ENCODE results near the gene NFATC1.

The NFATC1 gene

DNA sequence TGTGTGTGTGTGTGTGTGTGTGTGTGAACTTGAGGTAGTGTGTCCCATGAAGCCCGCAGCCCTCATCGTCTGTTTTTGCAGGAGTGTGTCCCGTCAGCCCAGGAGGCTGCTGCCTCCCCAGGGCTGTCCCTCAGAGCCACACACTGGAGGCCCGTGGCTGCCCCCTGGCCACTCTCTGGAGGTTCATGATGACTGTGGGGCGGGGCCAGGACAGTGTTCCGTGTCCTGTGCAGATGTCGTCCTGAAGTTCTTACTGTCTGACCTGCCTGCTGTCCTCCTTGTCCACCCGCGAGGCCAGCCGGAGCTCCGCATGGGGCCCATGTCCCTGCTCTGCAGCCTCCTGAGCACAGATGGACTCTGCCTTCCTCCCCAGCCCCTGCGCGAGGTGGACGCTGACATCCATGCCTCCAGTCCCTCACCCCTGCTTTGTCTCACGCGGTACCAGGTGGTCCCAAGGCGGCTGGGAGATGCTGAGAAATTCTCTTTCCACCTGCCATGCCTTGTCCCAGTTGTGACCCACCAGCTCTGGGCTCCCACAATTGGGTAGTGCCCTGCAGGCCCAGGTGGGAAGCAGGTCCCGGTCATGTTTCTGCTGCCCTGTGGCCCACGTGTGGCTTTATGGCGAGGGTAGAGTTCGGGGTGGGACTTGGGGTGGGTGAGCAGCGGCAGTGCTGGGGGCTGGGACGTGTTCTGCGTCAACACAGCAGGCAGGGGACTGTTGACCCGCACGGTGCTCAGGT is 92.8 kb downstream of the NFATC1 start:
- no peak for DNase-seq (ENCODE audit: low read depth)
- H3K4me3 ChIP-seq (ENCODE audit: low read depth, low read length), result no peak overlapping the region
- TF ChIP-seq, protein P1, sequence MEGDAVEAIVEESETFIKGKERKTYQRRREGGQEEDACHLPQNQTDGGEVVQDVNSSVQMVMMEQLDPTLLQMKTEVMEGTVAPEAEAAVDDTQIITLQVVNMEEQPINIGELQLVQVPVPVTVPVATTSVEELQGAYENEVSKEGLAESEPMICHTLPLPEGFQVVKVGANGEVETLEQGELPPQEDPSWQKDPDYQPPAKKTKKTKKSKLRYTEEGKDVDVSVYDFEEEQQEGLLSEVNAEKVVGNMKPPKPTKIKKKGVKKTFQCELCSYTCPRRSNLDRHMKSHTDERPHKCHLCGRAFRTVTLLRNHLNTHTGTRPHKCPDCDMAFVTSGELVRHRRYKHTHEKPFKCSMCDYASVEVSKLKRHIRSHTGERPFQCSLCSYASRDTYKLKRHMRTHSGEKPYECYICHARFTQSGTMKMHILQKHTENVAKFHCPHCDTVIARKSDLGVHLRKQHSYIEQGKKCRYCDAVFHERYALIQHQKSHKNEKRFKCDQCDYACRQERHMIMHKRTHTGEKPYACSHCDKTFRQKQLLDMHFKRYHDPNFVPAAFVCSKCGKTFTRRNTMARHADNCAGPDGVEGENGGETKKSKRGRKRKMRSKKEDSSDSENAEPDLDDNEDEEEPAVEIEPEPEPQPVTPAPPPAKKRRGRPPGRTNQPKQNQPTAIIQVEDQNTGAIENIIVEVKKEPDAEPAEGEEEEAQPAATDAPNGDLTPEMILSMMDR (IDR thresholded peaks at IDR 0.05; ENCODE audit: low read depth, low read length, missing control alignments), result no peak

- no peak for DNase-seq (ENCODE audit: low read depth)
- no peak overlapping the region for H3K4me3 ChIP-seq (ENCODE audit: low read depth, low read length)
- TF ChIP-seq, protein P1 (IDR thresholded peaks at IDR 0.05; ENCODE audit: low read depth, low read length, missing control alignments), result no peak
Measured at GRCh38 chr18:79489051-79489898, 93.5 kb downstream of the NFATC1 start.

DNA sequence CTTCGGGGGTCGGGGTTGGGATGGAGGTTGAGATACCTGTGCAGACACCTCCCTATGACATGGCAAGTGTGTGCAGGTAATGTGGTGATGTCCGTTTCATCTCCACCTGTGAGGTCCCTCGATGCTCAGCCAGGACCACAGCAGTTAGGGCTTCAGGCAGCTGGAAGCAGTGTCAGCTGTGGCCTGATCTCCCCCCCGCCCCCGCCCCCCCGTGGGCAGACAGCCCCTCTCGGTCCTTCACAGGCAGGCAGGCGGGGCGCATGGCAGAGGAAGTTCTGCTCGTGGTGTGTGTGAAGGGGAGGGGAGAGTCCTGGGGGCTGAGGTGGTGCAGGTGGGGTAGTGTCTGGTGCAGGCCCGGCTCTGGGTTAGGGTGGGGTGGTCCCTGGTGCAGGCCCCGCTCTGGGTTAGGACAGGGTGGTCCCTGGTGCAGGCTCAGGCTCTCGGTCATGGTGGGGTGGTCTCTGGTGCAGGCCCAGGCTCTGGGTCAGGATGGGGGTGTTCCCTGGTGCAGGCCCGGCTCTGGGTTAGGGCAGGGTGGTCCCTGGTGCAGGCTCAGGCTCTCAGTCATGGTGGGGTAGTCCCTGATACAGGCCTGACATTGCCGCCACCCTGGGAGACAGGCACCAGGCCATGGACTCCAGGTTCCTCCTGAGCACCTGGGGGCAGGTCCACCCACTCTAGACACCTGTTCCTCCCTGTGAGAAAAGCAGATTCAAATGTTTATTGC is 94.3 kb downstream of the NFATC1 start:
- no peak overlapping the region for H3K4me3 ChIP-seq (ENCODE audit: low read depth, low read length)
- no peak for DNase-seq (ENCODE audit: low read depth)
- TF ChIP-seq, protein P1 (IDR thresholded peaks at IDR 0.05; ENCODE audit: low read depth, low read length, missing control alignments), result no peak

DNA sequence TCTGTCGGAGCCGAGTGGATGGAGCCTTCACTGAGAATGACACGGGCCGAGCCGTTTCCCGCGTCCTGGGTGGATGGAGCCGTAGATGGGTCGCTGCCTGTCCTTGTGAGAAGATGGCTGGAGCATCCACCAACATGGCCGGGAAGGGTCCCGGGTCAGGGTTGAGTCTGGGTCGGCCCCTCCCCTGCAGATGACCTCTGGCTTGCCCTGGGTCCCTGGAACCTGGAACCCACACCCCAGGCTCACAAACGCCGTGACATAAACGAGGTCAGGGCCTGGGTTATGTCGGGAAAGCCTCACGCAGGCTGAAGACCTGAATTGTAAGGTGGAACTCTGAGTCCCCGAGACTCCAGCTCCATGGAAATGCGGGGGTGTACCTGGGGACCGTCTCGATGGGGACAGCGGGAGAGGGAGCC is 94.9 kb downstream of the NFATC1 start:
- TF ChIP-seq, protein P1 (IDR thresholded peaks at IDR 0.05; ENCODE audit: low read depth, low read length, missing control alignments), result no peak

DNA sequence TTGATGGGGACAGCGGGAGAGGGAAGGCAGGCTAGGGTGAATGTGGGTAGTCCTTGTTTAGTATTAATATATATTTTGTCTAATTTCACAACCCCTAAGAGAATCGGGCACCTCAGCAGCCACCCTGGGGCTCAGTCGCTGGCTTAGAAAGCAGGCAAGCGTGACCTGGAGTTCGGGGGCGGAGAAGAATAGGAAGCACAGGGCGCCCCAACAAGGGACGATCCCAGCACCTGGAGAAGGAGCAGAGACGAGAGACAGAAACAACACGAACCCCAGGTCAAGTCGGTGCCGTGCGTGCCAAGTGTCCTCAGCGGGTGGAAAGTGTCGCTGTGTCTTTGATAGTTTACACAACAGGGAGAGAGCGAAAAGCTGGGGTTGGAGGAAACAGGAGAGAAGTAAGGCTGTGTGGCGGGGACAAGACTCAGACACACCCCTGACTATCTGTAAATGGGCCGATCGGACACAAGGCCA is 95.4 kb downstream of the NFATC1 start:
- no peak for DNase-seq (ENCODE audit: low read depth)
- TF ChIP-seq, protein P1 (IDR thresholded peaks at IDR 0.05; ENCODE audit: low read depth, low read length, missing control alignments), result no peak
- H3K4me3 ChIP-seq (ENCODE audit: low read depth, low read length), result no peak overlapping the region

More for the DNA sequence above, 94.9 kb downstream of the NFATC1 start:
- no peak overlapping the region for H3K4me3 ChIP-seq (ENCODE audit: low read depth, low read length)
- no peak for DNase-seq (ENCODE audit: low read depth)

DNA sequence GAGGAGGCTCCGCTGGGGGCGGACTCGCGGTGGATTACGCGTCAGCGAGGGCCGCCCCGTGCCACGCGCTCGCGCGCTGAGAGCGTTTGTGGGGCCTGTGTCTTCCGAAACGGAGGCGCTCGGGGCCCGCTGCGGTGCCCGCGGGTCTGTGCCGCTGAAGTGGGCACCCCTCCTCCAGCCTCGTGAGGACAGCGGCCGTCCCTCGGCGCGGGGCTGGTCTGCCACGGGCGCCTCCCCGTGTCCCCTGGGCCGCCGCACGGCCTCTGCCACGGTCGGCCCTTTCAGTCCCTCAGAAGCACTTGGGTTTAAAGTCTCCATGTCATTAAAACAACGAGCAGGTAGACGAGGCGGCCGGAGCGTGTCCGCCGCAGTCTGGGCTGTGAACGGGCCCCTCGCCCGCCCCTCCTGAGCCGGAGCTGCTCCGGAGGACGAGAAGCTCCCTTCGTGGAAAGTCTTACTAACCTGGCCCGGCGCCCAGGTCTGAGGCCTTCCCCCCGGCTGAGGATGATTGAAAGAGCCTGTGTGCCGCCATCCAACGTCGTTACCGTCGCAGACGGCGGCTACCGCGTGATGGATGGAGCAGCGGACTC is 97.6 kb downstream of the NFATC1 start:
- no peak overlapping the region for H3K4me3 ChIP-seq (ENCODE audit: low read depth, low read length)
- TF ChIP-seq, protein P1 (IDR thresholded peaks at IDR 0.05; ENCODE audit: low read depth, low read length, missing control alignments), result no peak
- no peak for DNase-seq (ENCODE audit: low read depth)
